Measurements from ENCODE around the gene INO80E.

INO80E gene

DNA sequence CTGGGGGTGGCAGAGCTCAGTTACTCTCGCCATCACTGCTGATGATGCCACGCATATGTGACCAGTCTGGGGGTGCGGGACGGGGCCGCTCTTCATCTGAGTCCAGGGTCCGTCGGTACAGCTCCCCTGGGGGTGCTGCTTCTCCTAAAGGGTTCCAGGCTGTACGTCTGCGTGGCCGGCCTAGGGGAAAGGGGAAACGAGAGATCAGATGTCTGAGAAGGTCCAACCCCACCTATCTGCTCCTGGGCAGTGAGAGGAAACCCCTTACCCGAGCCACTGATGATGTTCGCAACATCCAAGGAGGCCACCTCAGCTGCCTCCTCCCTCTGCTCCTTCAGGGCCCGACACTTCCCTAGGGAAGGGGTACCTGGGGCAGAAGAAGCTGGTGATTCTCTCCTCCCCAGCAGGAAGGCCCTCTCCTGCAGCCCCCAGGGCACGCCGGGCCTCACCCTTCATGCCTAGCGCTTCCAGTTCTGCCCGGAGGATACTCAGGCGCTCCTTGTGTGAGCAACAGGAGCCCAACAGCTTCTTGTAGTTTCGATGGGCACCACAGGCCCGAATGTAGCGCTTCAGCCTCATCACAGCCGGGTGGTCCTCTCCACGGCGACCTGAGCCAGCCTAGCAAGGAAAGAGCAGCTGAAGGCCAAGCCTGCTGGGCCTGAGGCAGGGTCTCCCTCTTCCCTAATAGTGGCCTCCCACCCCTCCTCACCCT lies 2.7 kb upstream of the INO80E start:
- no peak for DNase-seq

DNA sequence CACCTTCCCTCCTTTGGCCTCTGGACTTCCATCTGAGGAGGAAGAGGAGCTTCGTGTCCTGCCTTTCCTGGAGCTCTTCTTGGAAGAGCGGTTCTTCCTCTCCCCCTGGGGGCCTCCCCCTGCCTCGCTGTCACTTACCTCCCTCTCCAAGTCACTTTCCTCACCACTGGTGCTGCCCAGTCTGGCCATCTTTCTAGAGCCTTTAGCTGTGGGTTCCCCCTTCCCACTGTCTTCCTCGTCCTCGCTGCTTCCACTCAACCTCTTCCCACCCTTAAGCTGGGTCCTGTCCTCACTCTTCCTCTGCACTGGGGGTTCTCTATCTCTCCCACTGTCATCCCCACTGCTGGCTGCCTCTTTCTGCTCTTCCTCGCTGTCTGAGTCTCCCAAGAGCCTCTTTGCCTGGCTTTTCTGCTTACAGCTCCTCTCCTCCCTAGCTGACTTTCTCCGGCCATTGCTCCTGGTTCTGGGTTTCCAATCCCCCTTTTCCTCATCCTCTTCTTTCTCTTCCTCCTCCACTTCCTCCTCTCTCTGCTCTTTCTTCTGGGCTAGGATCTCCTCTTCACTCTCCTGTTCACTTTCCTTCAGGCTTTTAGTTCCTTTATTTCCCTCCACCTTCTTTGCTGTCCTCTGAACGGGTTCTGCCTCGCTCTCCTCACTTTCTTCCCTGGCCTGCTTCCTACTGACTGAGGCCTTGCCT lies 2.0 kb upstream of the INO80E start:
- no peak for DNase-seq

DNA sequence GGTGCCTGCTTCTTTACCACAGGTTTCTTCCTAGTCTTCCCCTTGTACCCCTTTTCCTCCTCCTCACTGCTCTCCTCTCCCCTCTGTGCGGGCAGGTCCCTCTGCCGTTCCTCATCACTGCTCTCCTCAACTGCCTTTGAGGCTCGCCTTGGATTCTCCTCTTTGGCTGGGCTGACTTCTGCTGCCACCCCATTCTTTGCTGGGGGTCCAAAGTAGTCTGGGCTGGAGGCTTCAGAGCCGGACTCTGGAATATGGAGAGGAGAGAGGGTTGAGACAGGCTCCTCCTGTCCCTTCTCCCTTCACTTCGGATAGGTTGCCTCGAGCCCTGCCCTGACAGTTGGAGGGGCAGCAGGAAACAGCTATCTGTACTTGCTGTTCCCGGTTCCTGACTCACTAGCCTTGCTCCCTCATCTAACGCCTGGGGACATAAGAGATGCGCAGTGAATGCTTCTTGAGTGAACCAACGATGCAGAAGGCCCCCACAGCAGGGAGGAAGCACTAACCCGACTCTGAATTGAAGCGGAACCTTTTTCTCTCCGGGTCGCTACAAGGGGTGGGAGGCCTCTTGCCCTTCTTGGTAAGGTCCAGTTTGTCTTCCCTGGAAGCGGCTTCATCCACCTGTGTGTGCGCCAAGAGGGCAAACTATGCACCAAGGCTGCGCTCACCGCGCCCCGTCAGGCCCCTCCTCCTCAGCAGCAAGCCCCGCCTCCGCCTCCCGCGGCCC lies 1.3 kb upstream of the INO80E start:
- peak; percentile 83 for DNase-seq

DNA sequence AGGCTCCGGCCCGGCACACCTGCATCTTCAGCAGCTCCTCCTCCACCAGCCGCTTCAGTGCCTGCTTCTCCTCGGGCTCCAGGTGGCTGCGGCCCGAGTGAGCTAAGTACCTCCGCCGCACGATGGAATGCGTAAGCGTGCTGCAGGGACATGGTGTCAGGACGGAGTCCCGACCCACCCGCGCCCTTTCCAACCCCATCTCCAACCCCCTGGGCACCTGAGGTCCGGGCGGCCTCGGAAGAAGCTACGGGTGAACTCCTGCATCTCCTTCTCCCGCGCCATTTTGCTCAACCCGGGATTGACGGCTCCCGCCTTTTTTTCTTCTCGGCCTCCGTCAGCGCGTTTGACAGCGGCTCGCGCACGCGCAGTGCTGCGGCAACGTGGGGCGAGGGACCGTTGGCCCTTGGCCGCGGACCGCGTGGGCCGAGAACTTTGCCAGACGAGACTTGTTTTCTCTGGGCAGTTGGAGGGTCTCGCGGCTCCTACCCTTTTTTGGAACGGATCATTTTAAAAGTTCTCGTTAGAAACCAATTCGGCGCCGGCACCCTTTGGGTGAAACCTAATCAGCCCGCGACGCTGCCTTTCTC lies 624 bp upstream of the INO80E start, which contains the start of gene HIRIP3:
TSS of gene HIRIP3 (minus strand) at position 294 of the 587 bp plus-strand sequence. CDS start at position 282, 12 bp downstream.
- peak; percentile 67 for DNase-seq

DNA sequence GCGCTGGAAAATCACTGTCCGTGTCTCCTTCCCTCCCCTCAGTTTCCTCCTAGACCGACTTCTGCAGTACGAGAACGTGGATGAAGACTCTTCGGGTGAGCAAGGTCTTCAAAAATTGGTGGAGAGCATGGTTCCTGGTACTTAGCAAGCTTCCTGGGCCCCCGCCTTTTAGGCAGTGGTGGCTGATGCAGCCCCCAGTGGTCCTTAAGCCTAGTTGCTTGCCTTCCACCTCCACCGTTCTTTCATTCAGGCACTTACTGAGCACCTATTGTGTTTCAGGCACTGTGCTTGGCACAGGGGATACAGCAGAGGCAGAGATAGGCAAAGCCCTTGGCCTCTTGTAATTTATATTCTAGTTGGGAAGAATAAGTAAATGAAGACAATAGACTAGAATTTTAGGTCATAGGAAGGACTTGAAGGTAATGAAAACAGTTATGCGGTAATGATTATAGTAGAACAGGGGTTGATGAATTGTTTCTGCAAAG lies 767 bp downstream of the INO80E start:
- no peak for DNase-seq

DNA sequence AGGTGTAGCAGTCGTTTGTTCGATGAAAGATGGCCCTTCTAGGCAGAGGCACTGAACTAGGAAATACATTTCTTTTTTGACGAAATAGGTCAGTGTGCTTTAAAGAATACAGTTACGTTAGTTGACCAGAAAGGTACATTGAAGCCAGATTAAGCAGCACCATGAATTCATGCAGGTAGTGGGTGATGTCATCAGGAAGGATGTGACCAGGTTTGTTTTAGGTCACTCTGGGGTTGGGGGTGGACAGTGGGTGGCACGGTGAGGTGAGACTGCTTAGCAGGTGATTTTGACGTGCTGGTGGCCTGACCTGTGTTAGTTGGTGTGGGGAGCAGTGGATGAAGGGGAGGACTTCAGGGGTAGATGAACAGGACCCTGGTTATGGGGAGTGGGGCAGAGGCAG lies 3.6 kb downstream of the INO80E start:
- no peak for DNase-seq

DNA sequence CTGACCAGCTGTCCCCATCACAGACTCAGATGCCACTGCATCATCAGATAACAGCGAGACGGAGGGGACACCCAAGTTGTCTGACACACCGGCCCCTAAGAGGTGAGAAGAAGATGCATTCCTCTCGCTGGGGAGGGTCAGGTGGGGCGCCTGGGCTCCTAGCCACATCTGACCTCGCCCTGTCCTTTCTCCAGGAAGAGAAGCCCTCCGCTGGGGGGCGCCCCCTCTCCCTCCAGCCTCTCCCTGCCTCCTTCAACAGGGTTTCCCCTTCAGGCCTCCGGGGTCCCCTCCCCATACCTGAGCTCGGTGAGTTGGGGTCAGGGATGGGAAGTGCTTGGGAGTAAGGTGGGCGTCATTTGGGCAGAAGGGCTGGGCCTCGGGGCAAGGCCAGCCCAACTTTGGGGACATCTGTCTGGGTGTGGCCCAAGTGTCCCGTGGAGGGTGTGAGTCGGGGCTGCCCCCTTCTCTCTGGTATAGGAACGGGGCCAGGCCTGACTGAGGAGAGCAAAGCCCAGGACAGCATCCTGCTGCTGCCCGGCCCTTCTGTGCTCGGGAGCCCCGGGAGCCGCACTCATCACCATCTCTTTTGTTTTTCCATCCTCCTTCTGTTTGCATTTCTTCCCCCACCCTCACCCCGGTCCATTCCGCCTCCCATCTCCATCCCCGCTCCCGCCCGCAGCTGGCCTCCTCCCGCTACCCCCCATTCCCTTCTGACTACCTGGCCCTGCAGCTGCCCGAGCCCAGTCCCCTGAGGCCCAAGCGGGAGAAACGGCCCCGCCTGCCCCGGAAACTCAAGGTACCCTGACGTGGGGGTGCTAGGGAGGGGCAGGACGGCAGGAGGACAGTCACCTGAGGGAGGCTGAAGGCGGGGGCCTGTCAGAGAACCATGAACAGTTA lies 4.9 kb downstream of the INO80E start:
- DNase-seq, result no peak

DNA sequence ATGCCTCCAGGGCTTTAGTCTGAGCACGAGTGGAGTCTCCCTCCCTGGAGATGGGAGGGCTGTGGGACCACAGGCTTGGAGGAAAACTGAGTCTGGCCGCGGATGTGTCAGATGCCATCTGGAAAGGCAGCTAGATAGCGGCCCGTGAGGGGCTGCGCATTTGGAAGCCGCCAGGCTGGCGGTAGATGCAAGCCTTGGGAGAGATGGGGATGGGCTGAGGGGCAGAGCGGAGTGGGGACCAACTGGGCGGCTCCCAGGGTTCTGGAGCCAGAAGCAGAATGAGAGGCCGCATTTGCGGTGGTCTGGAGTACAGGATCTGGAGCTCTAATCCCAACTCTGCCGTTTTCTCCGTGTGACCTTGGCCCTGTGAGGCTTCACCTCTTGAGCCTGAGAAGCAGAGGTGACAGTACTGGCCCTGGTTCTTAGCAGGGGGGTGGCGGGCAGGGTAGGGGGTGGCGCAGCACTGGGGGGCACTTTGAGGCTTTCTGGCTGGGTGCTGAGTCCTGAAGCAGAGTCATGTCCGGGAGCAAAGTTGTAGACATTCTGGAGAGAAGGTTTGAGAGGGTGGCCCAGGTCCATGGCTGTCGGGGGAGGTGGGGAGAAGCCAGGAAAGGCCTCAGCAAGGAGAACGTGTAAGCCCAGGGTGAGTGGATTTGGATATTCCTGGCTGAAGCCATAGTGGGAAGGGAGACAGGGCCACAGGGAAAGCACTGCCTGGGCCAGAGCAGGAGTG lies 6.7 kb downstream of the INO80E start:
- DNase-seq, result no peak

DNA sequence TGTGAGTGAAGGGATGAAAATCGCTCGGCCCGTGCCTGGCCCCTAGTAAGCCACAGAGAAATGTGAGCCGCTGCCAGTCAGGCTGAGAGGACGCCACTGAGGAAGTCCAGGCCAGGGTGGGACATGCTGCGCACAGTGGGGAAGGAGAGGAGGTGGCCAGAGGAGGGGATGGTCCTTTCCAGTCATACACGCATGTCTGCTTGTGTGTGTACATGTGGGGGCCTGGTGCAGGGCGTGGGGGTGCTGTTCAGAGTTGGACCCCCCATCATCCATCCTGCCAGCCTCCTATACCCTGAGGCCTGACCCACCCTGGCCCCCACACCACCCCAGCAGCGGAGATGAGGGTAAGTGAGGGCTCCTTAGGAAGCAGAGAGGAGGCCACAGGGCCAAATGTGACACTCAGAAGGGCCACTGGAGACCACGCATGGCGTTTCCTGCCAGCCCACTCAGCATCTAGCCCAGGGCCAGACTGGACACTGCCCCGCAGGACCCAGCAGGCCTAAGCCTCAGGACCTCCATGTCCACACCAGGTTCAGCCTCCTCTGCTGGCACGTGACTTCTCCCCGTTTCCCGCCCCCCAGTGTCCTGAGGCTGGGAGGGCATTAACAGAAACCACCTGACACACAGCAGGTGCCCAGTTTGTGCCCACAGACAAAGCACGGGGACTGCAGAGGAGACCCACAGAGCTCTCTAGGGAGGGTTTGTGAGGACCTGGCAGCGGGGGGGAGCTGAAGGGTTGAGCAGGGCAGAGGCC lies 7.8 kb downstream of the INO80E start:
- no peak for DNase-seq

DNA sequence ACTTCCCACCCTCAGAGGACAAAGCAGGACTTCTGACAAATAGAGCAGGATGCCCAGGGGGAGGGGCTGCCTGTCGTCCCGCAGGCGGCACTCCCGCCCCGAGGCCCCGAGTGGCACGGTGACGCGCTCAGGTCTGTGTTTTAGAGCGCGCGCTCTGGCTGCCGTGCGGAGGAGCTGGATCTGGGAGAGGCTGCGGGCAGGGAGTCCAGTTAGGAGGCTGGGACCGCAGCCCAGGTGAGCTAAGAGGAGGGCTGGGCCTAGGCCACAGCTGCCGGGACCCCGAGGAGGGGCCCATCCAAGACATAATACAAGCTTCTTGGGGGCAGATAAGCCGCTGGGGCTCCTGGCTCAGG lies 8.4 kb downstream of the INO80E start:
- DNase-seq, result no peak

DNA sequence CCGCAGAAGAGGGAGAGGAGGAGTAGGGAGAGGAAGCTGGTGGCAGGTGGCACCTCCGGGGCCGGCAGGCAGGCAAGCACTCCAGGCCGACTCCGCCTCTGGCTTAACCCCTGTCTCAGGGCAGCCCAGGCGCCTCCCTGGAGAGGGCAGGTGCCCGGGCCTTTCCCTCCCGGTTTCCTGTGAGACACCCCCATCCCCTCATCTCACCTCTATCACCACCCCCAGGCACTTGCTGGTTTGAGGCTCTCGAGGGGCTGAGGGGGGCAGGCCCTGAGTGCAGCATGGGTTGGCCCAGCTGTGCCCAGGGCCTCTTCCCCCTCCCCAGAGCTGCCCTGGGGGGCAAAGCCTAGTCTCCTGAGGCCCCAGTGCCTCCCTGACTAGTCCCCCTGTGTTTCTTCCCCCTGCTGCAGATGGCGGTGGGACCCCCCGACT lies 8.8 kb downstream of the INO80E start:
- DNase-seq, result no peak

DNA sequence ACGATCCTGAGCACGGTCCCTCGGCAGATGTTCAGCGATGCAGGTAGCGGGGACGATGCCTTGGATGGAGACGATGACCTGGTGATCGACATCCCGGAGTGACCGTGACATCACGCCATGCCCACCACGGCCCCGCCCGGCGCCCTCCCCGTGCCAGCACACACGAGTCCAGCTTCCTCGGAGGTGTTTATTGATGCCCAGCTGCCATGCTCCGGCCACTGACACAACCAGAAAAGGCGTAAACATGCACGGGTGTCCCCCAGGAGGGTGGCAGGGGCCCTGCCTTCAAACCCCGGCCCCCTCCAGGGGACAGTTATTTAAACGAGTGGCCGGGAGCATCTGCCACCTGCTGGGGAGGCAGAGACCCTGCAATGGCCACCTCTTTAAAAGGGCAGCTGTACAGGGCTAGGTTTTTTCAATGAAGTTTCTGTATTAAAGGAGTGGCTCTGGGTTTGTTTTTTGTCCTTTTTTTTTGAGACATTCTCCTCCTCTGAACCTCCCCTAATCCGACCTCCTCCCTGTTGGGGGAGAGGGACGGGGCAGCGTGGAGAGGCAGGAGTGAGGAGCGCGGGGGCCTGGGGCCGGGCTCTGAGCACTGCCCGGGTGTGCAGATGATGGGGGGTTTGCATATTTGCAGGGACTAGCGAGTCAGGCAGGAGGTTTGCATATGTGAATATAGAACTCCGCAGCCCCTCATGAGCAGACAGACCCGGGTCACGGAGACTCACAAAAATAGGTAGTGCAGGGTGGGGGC lies 9.5 kb downstream of the INO80E start:
- DNase-seq, result no peak

DNA sequence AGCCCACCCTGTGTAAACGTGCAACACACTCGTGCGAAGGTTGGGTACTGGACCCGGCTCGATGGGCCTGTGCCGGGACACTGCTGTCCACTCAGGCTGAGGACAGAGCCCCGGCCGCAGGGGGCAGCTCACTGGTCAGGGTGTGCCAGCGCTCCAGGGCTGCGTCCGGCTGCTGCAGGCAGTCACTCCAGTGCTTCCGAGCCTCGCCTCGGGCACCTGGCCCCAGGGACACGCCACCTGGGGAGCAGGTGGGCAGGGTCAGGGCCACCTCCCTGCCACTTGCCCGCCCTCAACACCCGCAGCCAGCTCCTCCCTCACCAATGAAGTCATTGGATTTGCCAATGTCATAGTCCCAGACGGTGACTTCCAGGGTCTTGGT lies 10.0 kb downstream of the INO80E start:
- DNase-seq, result no peak

DNA sequence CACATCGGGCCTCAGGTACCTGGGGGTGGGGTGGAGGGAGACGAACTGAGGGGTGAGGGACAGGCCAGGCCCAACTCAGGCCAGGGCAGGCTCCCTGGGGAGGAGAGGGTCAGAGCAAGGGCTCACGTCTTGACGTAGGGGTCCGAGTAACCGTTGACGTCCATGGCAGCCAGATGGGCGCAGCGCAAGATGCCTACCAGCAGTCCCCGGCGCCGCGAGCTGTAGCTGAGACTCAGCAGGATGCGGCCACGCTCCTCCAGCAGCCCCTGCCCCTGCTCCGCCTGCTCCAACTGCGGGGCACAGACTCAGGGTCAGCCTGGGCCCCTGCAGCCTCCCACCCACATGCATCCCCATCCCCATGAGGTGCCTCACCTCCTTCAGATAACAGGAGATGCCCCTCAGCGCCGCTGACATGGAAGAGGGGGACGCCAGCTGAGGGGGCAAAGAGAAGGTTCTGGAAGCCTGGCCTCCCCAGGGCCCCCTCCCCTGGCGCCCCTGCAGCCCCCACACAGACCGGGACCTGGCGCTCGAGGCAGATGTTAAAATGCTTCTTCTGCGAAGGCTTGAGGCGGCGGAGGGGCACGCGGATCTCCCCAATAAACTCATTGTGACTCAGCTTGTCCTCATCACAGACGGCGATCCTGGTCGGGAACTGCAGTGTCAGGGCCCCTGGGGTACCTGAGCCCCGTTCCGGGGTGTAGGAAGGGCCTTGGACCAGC lies 10.8 kb downstream of the INO80E start:
- no peak for DNase-seq

DNA sequence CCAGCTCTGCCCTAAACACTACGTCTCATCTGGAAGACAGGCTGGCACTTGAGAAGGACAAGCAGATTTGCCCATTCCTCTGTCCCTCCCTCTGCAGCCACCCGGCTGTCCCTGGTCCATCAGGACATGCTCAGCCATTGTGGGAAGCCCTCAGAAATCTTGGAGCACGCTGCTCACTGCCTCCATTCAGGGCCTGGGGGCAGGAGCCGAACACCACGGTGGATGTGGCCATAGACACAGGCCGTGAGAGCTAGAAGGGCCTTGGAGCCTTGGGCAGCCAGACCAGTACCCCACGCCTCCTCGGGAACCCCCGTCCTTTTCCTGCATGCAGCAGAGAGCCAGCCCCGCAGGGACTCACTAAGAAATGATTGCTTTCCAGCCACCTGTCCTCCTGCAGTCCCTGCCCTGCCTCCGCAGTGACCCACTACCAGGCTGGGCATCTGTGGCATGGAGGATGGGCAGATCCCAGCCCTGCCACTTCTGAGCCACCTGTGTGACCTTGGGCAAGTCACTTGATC lies 11.4 kb downstream of the INO80E start:
- DNase-seq, result no peak

DNA sequence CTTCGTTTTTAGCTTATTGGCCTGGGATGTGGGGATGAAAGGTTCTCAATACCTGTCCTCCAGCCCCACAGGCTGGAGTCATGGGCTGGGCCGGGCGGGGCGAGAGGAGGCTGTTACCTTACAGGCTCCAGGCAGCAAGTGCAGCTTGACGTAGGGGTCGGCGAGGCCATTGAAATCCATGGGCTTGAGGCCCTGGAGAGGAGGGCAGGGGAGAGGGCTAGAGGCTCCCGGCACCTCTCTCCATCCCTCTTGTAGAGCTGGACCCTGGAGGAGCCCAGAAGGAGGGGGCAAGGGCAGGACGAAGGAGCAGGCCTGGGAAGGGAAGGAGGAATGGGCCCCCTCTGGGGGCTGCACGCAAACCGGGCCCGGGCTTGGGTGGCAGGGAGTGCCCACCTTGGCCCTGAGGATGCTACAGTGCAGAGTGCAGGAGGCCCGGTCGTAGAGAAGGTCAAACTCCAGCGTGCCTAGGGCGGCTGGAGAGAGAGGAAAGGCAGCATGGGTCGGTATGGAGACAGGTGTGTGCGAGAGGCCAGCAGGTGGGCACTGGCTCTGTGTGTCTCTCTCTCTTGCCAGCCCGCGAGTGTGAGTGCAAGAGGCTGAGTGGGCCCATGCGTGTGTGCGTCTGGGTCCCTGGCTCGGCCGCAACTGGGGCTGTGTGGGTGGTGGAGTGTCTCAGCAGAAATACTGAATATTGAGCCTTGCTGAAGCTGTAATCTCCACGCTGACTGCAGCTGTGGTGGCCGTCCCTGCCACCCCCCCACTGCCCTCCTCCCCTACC lies 13.2 kb downstream of the INO80E start:
- DNase-seq, result no peak

DNA sequence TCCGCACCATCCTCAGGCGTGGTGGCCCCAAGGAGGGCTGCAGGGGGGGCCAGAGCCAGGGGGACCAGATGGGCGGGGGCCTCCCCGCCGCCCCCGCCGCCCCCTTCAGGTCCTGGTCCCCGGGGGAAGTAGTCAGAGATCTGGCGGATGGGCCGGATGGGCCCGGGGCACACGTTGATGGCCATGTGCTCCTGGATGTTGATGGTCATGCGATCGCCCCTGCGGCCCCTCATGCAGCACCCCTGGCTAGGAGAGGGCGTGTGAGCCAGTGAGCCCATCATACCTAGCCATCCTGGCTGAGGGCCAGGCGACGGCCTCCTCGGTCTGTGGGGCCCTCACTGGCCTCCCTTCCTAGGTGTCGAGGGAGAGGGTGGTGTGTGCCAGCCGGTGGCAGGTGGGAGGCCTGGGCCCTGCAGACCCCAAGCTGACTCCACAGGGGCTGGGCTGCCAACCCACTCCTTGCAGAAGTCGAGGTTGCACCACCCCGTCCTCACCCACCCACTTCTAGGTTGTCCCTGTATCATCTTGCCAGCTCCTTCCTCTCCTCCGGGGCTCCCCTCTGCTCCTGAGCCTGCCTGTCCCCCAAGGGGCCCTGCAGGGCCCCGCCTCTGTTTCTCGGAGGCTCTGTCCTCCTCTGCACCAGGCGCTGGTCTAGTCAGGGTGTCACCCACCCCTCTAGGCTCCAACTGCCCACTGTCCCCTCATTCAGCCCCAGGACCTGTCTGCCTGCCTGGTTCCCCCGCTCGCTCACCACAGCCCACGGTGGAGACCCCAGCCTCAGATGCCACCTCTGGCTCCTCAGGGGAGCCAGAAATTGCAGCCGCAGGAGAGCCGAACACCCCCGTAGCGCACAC lies 14.2 kb downstream of the INO80E start:
- DNase-seq, result no peak
